ENCODE measurements around the gene CDH13. TPM values are rescaled to one million over a fixed set of nuclear protein-coding genes. Genes with fewer than 3 reads are reported as not detected.

CDH13 gene
- total and polyA plus RNA-seq, 2 of the 8 experiments (the other 6 are each of a cell fraction or from before 2014, with no cell fraction given) = 2.3 to 2.4 TPM

DNA sequence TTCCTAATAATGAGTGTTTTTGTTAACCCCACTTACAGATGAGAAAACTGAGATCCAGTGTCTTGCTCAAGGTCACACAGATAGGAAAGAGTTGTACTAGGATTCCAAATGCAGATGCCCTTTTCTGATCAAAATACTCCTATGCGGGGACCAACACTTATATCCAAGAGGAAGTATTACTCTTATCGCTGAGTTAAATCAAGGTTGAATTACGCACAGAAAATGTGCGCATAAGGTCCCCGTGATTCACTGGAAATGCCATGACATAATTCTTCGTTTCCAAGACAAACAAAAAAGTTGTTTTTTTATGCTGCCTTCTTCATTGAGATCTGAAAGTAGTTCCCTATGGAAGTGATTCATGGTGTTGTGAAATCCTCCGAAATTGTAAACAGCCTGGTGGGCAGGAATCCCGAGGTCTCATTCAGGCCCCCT, 717.2 kb downstream of the CDH13 start:
- no peaks in the 10 kb centered on the region; the same call in 1 of the 2 replicates for H3K23me2 ChIP-seq (ENCODE audit: low read depth, low read length)
- H3K4me2 ChIP-seq (ENCODE audit: insufficient read depth in 1 of 2, low read depth in 2 of 2, low read length in 2 of 2) = no peak overlapping the region
- no peak overlapping the region for H3K14ac ChIP-seq (ENCODE audit: insufficient read length)
- no peak overlapping the region for H3K9ac ChIP-seq (replicated peaks in 1 of 4; ENCODE audit: extremely low read depth in 1 of 4, low read depth in 3 of 4, low read length in 3 of 4)
- H2AFZ ChIP-seq (ENCODE audit: low read length) = no peak overlapping the region
- H3K9me3 ChIP-seq (ENCODE audit: insufficient read depth in 2 of 2, low read depth in 1 of 2, low read length in 1 of 2) = no peaks in the 10 kb centered on the region
- peak; percentile 54; the same call in 1 of the 2 replicates for TF ChIP-seq CEBPB (IDR thresholded peaks at IDR 0.05; ENCODE audit: low read depth, low read length)
- TF ChIP-seq POLR2AphosphoS5 (IDR thresholded peaks at IDR 0.05; ENCODE audit: low read depth, low read length) = no peak
- H2BK120ac ChIP-seq (replicated peaks; ENCODE audit: low read depth, low read length) = no peak overlapping the region
- H2BK15ac ChIP-seq (ENCODE audit: low read length) = no peak overlapping the region
- H2BK5ac ChIP-seq (ENCODE audit: low read depth, low read length) = no peak overlapping the region
- H4K8ac ChIP-seq (ENCODE audit: extremely low read depth, insufficient read depth, low read length) = no peak overlapping the region
- DNase-seq (ENCODE audit: low read depth in 1 of 2, low spot score in 2 of 2) (no peak), FAIRE-seq (no peak)
- H3K27ac ChIP-seq (ENCODE audit: low read depth, low read length) = no peak overlapping the region
- H3K79me2 ChIP-seq (ENCODE audit: control insufficient read depth in 1 of 2, insufficient read depth in 2 of 2, low read length in 2 of 2) = no peaks in the 10 kb centered on the region
- no peak overlapping the region for H2BK20ac ChIP-seq (ENCODE audit: low read length)
- H3K4me1 ChIP-seq (replicated peaks in 1 of 4; ENCODE audit: control insufficient read depth in 3 of 4, insufficient read depth in 4 of 4, low read length in 3 of 4) = peaks cover 0 to 3% (median 1%) of the 10 kb centered on the region in 4 experiments; a peak in 2 of 7 replicates
- H4K5ac ChIP-seq (ENCODE audit: insufficient read length, low read depth, low read length) = no peak overlapping the region
- no peak overlapping the region for H3K18ac ChIP-seq (ENCODE audit: extremely low read depth, low read length)
- H3K79me1 ChIP-seq (ENCODE audit: low read depth, low read length) = no peaks in the 10 kb centered on the region
- no peak overlapping the region for H4K91ac ChIP-seq (replicated peaks; ENCODE audit: insufficient read length, low read length)
- ChIA-PET CTCF (ENCODE audit: partially characterized antibody) (no interaction called here), POLR2A (ENCODE audit: partially characterized antibody) (no interaction called here)
- no peaks in the 10 kb centered on the region for H3K36me3 ChIP-seq (ENCODE audit: control insufficient read depth in 2 of 4, insufficient read depth in 4 of 4, low read length in 3 of 4)
- no peak overlapping the region for H3K56ac ChIP-seq (replicated peaks; ENCODE audit: insufficient read length, low read depth, low read length)
- no peaks in the 10 kb centered on the region for H3K27me3 ChIP-seq (replicated peaks in 1 of 4; ENCODE audit: control insufficient read depth in 3 of 4, extremely low read depth in 1 of 4, insufficient read depth in 3 of 4, low read length in 3 of 4)
- 91% methylated on average over 8 of the region's 8 CpGs; no CpG with 5 or more reads in 1 of the 2 experiments for WGBS, 2 experiments (ENCODE audit: extremely low coverage in 1 of 2, insufficient coverage in 1 of 2, insufficient read length in 1 of 2, insufficient replicate concordance in 2 of 2, low coverage in 1 of 2, low lambda C conversion rate in 2 of 2, missing lambda C conversion rate in 1 of 2)
- H2BK12ac ChIP-seq (ENCODE audit: low read depth, low read length) = no peak overlapping the region
- no peak overlapping the region for H3K4ac ChIP-seq (replicated peaks; ENCODE audit: insufficient read length, low read depth, low read length)
- no peak overlapping the region for H3K4me3 ChIP-seq (ENCODE audit: extremely low read depth in 1 of 4, insufficient read depth in 2 of 4, low read depth in 3 of 4, low read length in 4 of 4)
- H4K20me1 ChIP-seq (replicated peaks in 1 of 2; ENCODE audit: control insufficient read depth in 1 of 2, insufficient read depth in 2 of 2, low read length in 2 of 2) = no peaks in the 10 kb centered on the region
- no peak overlapping the region for H2AK5ac ChIP-seq (ENCODE audit: low read depth, low read length)
- no peak overlapping the region for H3K23ac ChIP-seq (ENCODE audit: insufficient read length)
